GM10248 (cell line): ENCODE data around the gene RSPH6A.

Source experiments
- CTCF ChIA-PET: fragments of 300-600 bp; sonication (Branson Sonifier 250); formaldehyde crosslinking; extraction: SDS; loops from one replicate; lab custom pipeline; 2021; ENCODE audit warnings: antibody characterized with exemption; lab: Yijun Ruan, JAX
- POLR2A ChIA-PET: fragments of 350-650 bp; sonication (Branson Sonifier 250); formaldehyde crosslinking; extraction: SDS; loops from one replicate; lab custom pipeline; 2020; ENCODE audit warnings: antibody characterized with exemption; lab: Yijun Ruan, JAX
- DNase-seq: peaks from one replicate; pipeline ENCODE4 v3.0.0; 2012; ENCODE audit errors: extremely low spot score
- CTCF ChIP-seq: IDR thresholded peaks from 2 replicates; pipeline ENCODE4 v1.5.1; 2012; ENCODE audit warnings: mild to moderate bottlenecking, low read depth; ENCODE audit errors: extremely low read depth, missing control alignments, control extremely low read depth

Gene RSPH6A

GRCh38 chr19:45847663-45848062 lies 32.6 kb upstream of the RSPH6A start:
- TF ChIP-seq CTCF = no peak
- DNase-seq = no peak
- ChIA-PET POLR2A (no interaction called here), CTCF (interaction anchor here (1.4 kb wide), 1 partner anchor 31 kb away, joined by 3 read pairs; no protein-coding TSS in a partner anchor)

GRCh38 chr19:45842198-45842597 lies 27.1 kb upstream of the RSPH6A start:
- DNase-seq = no peak
- CTCF ChIA-PET = interaction anchor here (1.0 to 3.0 kb wide), 4 partner anchors 9 to 73 kb away, joined by 3 to 13 read pairs (median 4); partner anchors contain the start of gene SIX5

GRCh38 chr19:45834970-45835369 lies 19.9 kb upstream of the RSPH6A start:
- POLR2A ChIA-PET = no interaction called here

More at GRCh38 chr19:45842198-45842597, 27.1 kb upstream of the RSPH6A start:
- TF ChIP-seq CTCF = no peak
- POLR2A ChIA-PET = no interaction called here

GRCh38 chr19:45828945-45829344 lies 13.8 kb upstream of the RSPH6A start:
- no peak for TF ChIP-seq CTCF
- POLR2A ChIA-PET = no interaction called here
- no peak for DNase-seq
- CTCF ChIA-PET = interaction anchor here (1.3 to 6.6 kb wide), 3 partner anchors 9 to 35 kb away, joined by 4 to 63 read pairs (median 4); partner anchors contain the start of gene FOXA3

More at GRCh38 chr19:45834970-45835369, 19.9 kb upstream of the RSPH6A start:
- DNase-seq = no peak
- CTCF ChIA-PET = interaction anchor here (0.9 to 1.7 kb wide), 4 partner anchors 14 to 69 kb away, joined by 3 to 19 read pairs (median 5); no protein-coding TSS in a partner anchor
- TF ChIP-seq CTCF = no peak

- TF ChIP-seq CTCF = no peak
- ChIA-PET CTCF (interaction anchor here (1.6 to 6.6 kb wide), 2 partner anchors 11 to 36 kb away, joined by 4 to 63 read pairs; partner anchors contain the start of gene FOXA3), POLR2A (no interaction called here)
These were observed 13.4 kb upstream of the RSPH6A start for GRCh38 chr19:45828523-45828922.

GRCh38 chr19:45827459-45828093 lies 12.5 kb upstream of the RSPH6A start:
- ChIA-PET POLR2A (interaction anchor here (0.7 kb wide), 1 partner anchor 10 kb away, joined by 3 read pairs; no protein-coding TSS in a partner anchor), CTCF (interaction anchor here (1.6 to 6.6 kb wide), 3 partner anchors 10 to 37 kb away, joined by 4 to 63 read pairs (median 6); partner anchors contain the start of gene FOXA3)
- no peak for TF ChIP-seq CTCF
- no peak for DNase-seq

More at GRCh38 chr19:45828523-45828922, 13.4 kb upstream of the RSPH6A start:
- DNase-seq = no peak
